Measurements from ENCODE around the gene GIT2.
"Not testable (repeated sequence)": the region's sequence is repeated elsewhere in the genome, so short reads cannot be mapped to it uniquely, and the experiment has no call there.

GIT2 gene

GRCh38 chr12:110004598-110004997 lies 8.4 kb upstream of the GIT2 start:
- DNase-seq: no peak

GRCh38 chr12:110002676-110003515 lies 6.7 kb upstream of the GIT2 start:
- DNase-seq: no peak

GRCh38 chr12:110001596-110001995 lies 5.4 kb upstream of the GIT2 start:
- no peak for DNase-seq

- peak; percentile 21 to 40 for DNase-seq
Measured at GRCh38 chr12:109999983-110000505, 3.9 kb upstream of the GIT2 start.

- DNase-seq: no peak
Measured at GRCh38 chr12:109999649-109999971, 3.4 kb upstream of the GIT2 start.

- peak; percentile 93 to 94 for DNase-seq
Measured at GRCh38 chr12:109998904-109999648, 2.9 kb upstream of the GIT2 start, which contains the start of gene ANKRD13A. TSS of gene ANKRD13A (plus strand) at chr12:109999430. CDS start at chr12:109999689, 259 bp downstream.

- no peak for DNase-seq
Measured at GRCh38 chr12:109998241-109998903, 2.2 kb upstream of the GIT2 start.

GRCh38 chr12:109997393-109997792 lies 1.2 kb upstream of the GIT2 start:
- DNase-seq: no peak

- no peak for DNase-seq
Measured at GRCh38 chr12:109996483-109996853, 300 bp upstream of the GIT2 start.

- DNase-seq: peak; percentile 59 to 76
Measured at GRCh38 chr12:109995361-109995685, 845 bp downstream of the GIT2 start.

- peak; percentile 13 to 48 for DNase-seq
Measured at GRCh38 chr12:109994401-109995175, 1.6 kb downstream of the GIT2 start.

GRCh38 chr12:109993091-109993490 lies 3.1 kb downstream of the GIT2 start:
- no peak for DNase-seq

GRCh38 chr12:109991586-109991985 lies 4.6 kb downstream of the GIT2 start:
- DNase-seq: no peak

GRCh38 chr12:109989380-109989779 lies 6.8 kb downstream of the GIT2 start:
- no peak for DNase-seq

- DNase-seq: no peak
Measured at GRCh38 chr12:109988903-109989302, 7.3 kb downstream of the GIT2 start.

GRCh38 chr12:109988274-109988673 lies 7.9 kb downstream of the GIT2 start:
- no peak for DNase-seq

GRCh38 chr12:109987615-109988014 lies 8.6 kb downstream of the GIT2 start:
- no peak for DNase-seq

GRCh38 chr12:109986236-109986635 lies 9.9 kb downstream of the GIT2 start:
- not testable (repeated sequence) for DNase-seq

GRCh38 chr12:109983432-109984142 lies 12.6 kb downstream of the GIT2 start:
- no peak for DNase-seq

GRCh38 chr12:109982210-109982609 lies 14.0 kb downstream of the GIT2 start:
- no peak for DNase-seq

GRCh38 chr12:109981311-109981710 lies 14.9 kb downstream of the GIT2 start:
- DNase-seq: no peak

- no peak for DNase-seq
Measured at GRCh38 chr12:109972821-109973220, 23.3 kb downstream of the GIT2 start.

Data from inflammatory macrophage (primary cell).